ENCODE data around the gene MINK1.

DNA sequence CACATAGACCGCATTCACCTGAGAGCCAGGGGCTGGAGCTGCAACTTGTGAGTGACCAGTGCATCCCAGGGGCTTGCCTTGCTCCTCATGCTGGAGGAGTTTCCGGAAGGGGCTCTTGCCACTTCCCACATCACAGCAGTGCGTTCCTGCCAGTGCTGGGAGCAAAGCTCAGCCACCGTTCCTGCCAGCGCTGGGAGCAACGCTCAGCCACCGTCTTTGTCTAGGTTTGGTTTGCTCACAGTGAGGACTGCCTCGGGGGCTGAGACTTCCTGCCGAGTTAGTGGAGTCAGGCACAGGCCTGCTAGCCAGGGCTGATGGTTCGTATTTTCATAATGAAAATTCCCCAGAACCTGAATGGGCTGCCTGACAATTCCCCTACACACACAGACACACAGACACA, 75.2 kb downstream of the MINK1 start:
- TF ChIP-seq POLR2A (IDR thresholded peaks at IDR 0.05) (no peak), EP300 (IDR thresholded peaks at IDR 0.05) (no peak), POLR2AphosphoS5 (IDR thresholded peaks at IDR 0.05) (no peak)
- TF ChIP-seq, protein P1, sequence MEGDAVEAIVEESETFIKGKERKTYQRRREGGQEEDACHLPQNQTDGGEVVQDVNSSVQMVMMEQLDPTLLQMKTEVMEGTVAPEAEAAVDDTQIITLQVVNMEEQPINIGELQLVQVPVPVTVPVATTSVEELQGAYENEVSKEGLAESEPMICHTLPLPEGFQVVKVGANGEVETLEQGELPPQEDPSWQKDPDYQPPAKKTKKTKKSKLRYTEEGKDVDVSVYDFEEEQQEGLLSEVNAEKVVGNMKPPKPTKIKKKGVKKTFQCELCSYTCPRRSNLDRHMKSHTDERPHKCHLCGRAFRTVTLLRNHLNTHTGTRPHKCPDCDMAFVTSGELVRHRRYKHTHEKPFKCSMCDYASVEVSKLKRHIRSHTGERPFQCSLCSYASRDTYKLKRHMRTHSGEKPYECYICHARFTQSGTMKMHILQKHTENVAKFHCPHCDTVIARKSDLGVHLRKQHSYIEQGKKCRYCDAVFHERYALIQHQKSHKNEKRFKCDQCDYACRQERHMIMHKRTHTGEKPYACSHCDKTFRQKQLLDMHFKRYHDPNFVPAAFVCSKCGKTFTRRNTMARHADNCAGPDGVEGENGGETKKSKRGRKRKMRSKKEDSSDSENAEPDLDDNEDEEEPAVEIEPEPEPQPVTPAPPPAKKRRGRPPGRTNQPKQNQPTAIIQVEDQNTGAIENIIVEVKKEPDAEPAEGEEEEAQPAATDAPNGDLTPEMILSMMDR (IDR thresholded peaks at IDR 0.05): no peak

Measured in gastroesophageal sphincter (tissue), 3 donors.